NCI-H1436 treated with DMSO at 0.1 percent for 48 hours (cell line): ENCODE data around the gene SERPINA5.

Experiments used
- DNase-seq: peaks from one replicate; lab custom pipeline; 2025; lab: John Stamatoyannopoulos, UW

SERPINA5 gene

GRCh38 chr14:94550041-94550440 lies 31.2 kb upstream of the SERPINA5 start:
- no peak for DNase-seq

- no peak for DNase-seq
Observed at GRCh38 chr14:94555991-94556390, 25.2 kb upstream of the SERPINA5 start.

GRCh38 chr14:94557327-94557726 lies 23.9 kb upstream of the SERPINA5 start:
- no peak for DNase-seq

GRCh38 chr14:94558842-94559241 lies 22.4 kb upstream of the SERPINA5 start:
- no peak for DNase-seq

- DNase-seq, result no peak
Observed at GRCh38 chr14:94559638-94560290, 21.5 kb upstream of the SERPINA5 start.

- DNase-seq, result no peak
Observed at GRCh38 chr14:94560291-94560665, 20.9 kb upstream of the SERPINA5 start.

- no peak for DNase-seq
Observed at GRCh38 chr14:94560751-94561655, 20.2 kb upstream of the SERPINA5 start, which contains the start of gene SERPINA4. SERPINA4 (plus strand) TSS chr14:94561442; CDS start chr14:94563483, 2,041 bp downstream.

- DNase-seq, result no peak
Observed at GRCh38 chr14:94561656-94562010, 19.6 kb upstream of the SERPINA5 start.

- DNase-seq, result no peak
Observed at GRCh38 chr14:94562022-94562421, 19.2 kb upstream of the SERPINA5 start.

GRCh38 chr14:94562941-94563883 lies 18.0 kb upstream of the SERPINA5 start:
- no peak for DNase-seq

- no peak for DNase-seq
Observed at GRCh38 chr14:94564381-94564780, 16.8 kb upstream of the SERPINA5 start.

GRCh38 chr14:94568186-94568585 lies 13.0 kb upstream of the SERPINA5 start:
- no peak for DNase-seq

- no peak for DNase-seq
Observed at GRCh38 chr14:94569381-94570001, 11.7 kb upstream of the SERPINA5 start.

- no peak for DNase-seq
Observed at GRCh38 chr14:94570002-94570400, 11.2 kb upstream of the SERPINA5 start.

GRCh38 chr14:94570440-94570839 lies 10.8 kb upstream of the SERPINA5 start:
- DNase-seq, result no peak

GRCh38 chr14:94571395-94571794 lies 9.8 kb upstream of the SERPINA5 start:
- DNase-seq, result no peak

- no peak for DNase-seq
Observed at GRCh38 chr14:94571950-94572349, 9.3 kb upstream of the SERPINA5 start.

GRCh38 chr14:94572637-94573303 lies 8.5 kb upstream of the SERPINA5 start:
- no peak for DNase-seq

GRCh38 chr14:94573475-94574277 lies 7.5 kb upstream of the SERPINA5 start:
- DNase-seq, result no peak

GRCh38 chr14:94574336-94574735 lies 6.9 kb upstream of the SERPINA5 start:
- DNase-seq, result no peak
